Measurements from ENCODE around the gene ARHGAP10. TPM values are rescaled to one million over a fixed set of nuclear protein-coding genes. Genes with fewer than 3 reads are reported as not detected.

Gene ARHGAP10
- total RNA-seq, 1 experiment from 2014 or later, result 9.0 TPM

- intact Hi-C loops (cut with micrococcal nuclease), result loop anchor here (1.0 kb wide), 1 partner anchor 38 kb away; no protein-coding TSS in a partner anchor
- H3K36me3 ChIP-seq (ENCODE audit: low read depth, low read length), result no peaks in the 10 kb centered on the region
- no peak overlapping the region for H3K27ac ChIP-seq (ENCODE audit: low read length)
- no peaks in the 10 kb centered on the region for H4K20me1 ChIP-seq (ENCODE audit: low read length)
- H3K4me1 ChIP-seq (ENCODE audit: insufficient read depth, low read length), result peaks cover 10% of the 10 kb centered on the region
- H2AFZ ChIP-seq (ENCODE audit: low read length), result no peak overlapping the region
- DNase-seq (no peak), ATAC-seq (no peak)
- H3K9me2 ChIP-seq (replicated peaks; ENCODE audit: low read length), result no peaks in the 10 kb centered on the region
- no peaks in the 10 kb centered on the region for H3F3A ChIP-seq (ENCODE audit: low read length, unreplicated experiment)
- no TSS peak for BruUV-seq (replicated peaks)
- ChIA-PET POLR2A (ENCODE audit: unreplicated experiment) (no interaction called here), CTCF (no interaction called here)
- H3K9me3 ChIP-seq (ENCODE audit: low read length), result no peaks in the 10 kb centered on the region
- TF ChIP-seq EZH2 (IDR thresholded peaks at IDR 0.05; ENCODE audit: low read length, unreplicated experiment), result no peak
- H3K79me2 ChIP-seq (ENCODE audit: low read length), result no peaks in the 10 kb centered on the region
- no peak overlapping the region for H3K4me3 ChIP-seq (ENCODE audit: low read length)
- H3K4me2 ChIP-seq (ENCODE audit: low read length), result no peak overlapping the region
- H3K9ac ChIP-seq (ENCODE audit: low read length), result no peak overlapping the region
- no peaks in the 10 kb centered on the region for H3K27me3 ChIP-seq (ENCODE audit: low read length)
These were observed 234.0 kb downstream of the ARHGAP10 start for GRCh38 chr4:147965873-147966272.

GRCh38 chr4:147968641-147969040, 236.8 kb downstream of the ARHGAP10 start:
- H3K4me2 ChIP-seq (ENCODE audit: low read length), result no peak overlapping the region
- no peaks in the 10 kb centered on the region for H3K36me3 ChIP-seq (ENCODE audit: low read depth, low read length)
- intact Hi-C loops (cut with micrococcal nuclease), result no loop called here
- no peaks in the 10 kb centered on the region for H3K27me3 ChIP-seq (ENCODE audit: low read length)
- no peaks in the 10 kb centered on the region for H3F3A ChIP-seq (ENCODE audit: low read length, unreplicated experiment)
- no peaks in the 10 kb centered on the region for H3K9me2 ChIP-seq (replicated peaks; ENCODE audit: low read length)
- H3K9me3 ChIP-seq (ENCODE audit: low read length), result no peaks in the 10 kb centered on the region
- DNase-seq (no peak), ATAC-seq (no peak)
- no peaks in the 10 kb centered on the region for H4K20me1 ChIP-seq (ENCODE audit: low read length)
- no peak overlapping the region for H3K9ac ChIP-seq (ENCODE audit: low read length)
- no peak overlapping the region for H3K4me3 ChIP-seq (ENCODE audit: low read length)
- H3K79me2 ChIP-seq (ENCODE audit: low read length), result no peaks in the 10 kb centered on the region
- ChIA-PET POLR2A (ENCODE audit: unreplicated experiment) (no interaction called here), CTCF (no interaction called here)
- H3K4me1 ChIP-seq (ENCODE audit: insufficient read depth, low read length), result peaks cover 10% of the 10 kb centered on the region
- no TSS peak for BruUV-seq (replicated peaks)
- no peak for TF ChIP-seq EZH2phosphoT487 (IDR thresholded peaks at IDR 0.05; ENCODE audit: borderline replicate concordance, low read length)
- TF ChIP-seq, protein P1, sequence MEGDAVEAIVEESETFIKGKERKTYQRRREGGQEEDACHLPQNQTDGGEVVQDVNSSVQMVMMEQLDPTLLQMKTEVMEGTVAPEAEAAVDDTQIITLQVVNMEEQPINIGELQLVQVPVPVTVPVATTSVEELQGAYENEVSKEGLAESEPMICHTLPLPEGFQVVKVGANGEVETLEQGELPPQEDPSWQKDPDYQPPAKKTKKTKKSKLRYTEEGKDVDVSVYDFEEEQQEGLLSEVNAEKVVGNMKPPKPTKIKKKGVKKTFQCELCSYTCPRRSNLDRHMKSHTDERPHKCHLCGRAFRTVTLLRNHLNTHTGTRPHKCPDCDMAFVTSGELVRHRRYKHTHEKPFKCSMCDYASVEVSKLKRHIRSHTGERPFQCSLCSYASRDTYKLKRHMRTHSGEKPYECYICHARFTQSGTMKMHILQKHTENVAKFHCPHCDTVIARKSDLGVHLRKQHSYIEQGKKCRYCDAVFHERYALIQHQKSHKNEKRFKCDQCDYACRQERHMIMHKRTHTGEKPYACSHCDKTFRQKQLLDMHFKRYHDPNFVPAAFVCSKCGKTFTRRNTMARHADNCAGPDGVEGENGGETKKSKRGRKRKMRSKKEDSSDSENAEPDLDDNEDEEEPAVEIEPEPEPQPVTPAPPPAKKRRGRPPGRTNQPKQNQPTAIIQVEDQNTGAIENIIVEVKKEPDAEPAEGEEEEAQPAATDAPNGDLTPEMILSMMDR (conservative IDR thresholded peaks at IDR 0.05; ENCODE audit: low read depth, low read length), result no peak
- no peak for TF ChIP-seq EZH2 (IDR thresholded peaks at IDR 0.05; ENCODE audit: low read length, unreplicated experiment)
- H2AFZ ChIP-seq (ENCODE audit: low read length), result no peak overlapping the region
- H3K27ac ChIP-seq (ENCODE audit: low read length), result no peak overlapping the region

DNA sequence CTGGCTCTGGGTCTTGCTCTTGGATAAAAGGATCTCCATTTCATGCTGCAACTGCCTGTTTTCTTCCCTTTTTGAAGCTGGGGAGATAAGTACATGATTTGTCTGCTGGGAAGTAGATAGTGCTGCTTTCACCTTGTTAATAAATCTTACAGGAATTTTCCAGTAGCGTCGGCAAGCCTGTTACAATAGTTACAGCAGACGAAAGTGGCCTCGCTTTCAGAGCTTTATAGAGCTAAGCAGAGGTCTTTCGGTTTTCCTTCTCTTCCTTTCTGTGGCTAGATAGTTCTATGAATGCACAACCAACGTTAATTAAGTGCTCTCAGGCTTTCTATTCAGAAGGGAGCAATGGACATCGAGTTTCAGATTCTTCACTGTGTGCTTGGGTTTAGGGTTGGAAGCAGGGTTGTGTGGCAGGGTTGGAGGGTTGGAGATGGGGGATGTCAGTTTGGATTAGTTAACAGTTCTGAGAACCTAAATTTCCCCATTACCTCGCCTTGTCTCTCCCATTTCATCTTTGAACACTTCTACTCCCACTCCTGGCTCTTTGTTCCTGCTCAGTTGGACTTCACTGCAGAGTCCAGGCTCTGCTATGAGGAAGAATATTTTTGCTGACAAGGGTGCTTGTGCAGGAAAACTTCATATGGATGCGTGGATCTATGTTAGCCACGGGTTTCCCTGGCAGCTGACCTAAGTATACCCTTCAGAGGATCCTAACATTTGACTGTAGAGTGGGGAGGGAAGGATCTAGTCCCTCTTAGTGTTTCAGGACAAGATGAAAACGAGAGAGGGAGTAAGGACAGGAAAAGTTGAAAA, 237.9 kb downstream of the ARHGAP10 start:
- Histone ChIP-seq H3K27ac (ENCODE audit: low read length) (no peak overlapping the region), H3K4me1 (ENCODE audit: insufficient read depth, low read length) (peaks cover 5% of the 10 kb centered on the region), H3K4me3 (ENCODE audit: low read length) (no peak overlapping the region), H3K36me3 (ENCODE audit: low read depth, low read length) (no peaks in the 10 kb centered on the region), H3K9me2 (replicated peaks; ENCODE audit: low read length) (no peaks in the 10 kb centered on the region), H3F3A (ENCODE audit: low read length, unreplicated experiment) (no peaks in the 10 kb centered on the region), H4K20me1 (ENCODE audit: low read length) (no peaks in the 10 kb centered on the region), H3K9me3 (ENCODE audit: low read length) (no peaks in the 10 kb centered on the region), H3K79me2 (ENCODE audit: low read length) (no peaks in the 10 kb centered on the region), H3K9ac (ENCODE audit: low read length) (no peak overlapping the region), H3K4me2 (ENCODE audit: low read length) (no peak overlapping the region), H3K27me3 (ENCODE audit: low read length) (no peaks in the 10 kb centered on the region), H2AFZ (ENCODE audit: low read length) (no peak overlapping the region)
- intact Hi-C loops (cut with micrococcal nuclease), result no loop called here
- DNase-seq (no peak), ATAC-seq (no peak)
- ChIA-PET POLR2A (ENCODE audit: unreplicated experiment) (no interaction called here), CTCF (no interaction called here)
- TF ChIP-seq EZH2 (IDR thresholded peaks at IDR 0.05; ENCODE audit: low read length, unreplicated experiment), result no peak
- TF ChIP-seq EZH2phosphoT487 (IDR thresholded peaks at IDR 0.05; ENCODE audit: borderline replicate concordance, low read length), result no peak
- TF ChIP-seq, protein P1 (conservative IDR thresholded peaks at IDR 0.05; ENCODE audit: low read depth, low read length), result no peak
- no TSS peak for BruUV-seq (replicated peaks)
